Neural cell (in vitro differentiated cells): Measurements from ENCODE around the gene CLUH. TPM values are rescaled to one million over a fixed set of nuclear protein-coding genes. Genes with fewer than 3 reads are reported as not detected.

Experiments used
- H2AFZ ChIP-seq: fragments of 200-600, 300-800 bp; sonication (generic), shearing (Covaris generic); 2 replicates; pipeline ENCODE4 v1.6.0; 2014; ENCODE audit warnings: low read depth, mild to moderate bottlenecking, antibody characterized with exemption, low read length, moderate library complexity
- H3F3A ChIP-seq: fragments of 200-600 bp; shearing (Covaris generic); 2 replicates; pipeline ENCODE4 v1.6.1; 2016; ENCODE audit warnings: mild to moderate bottlenecking, moderate library complexity, mixed read lengths, antibody characterized with exemption, low read length; ENCODE audit not compliant: insufficient read depth, poor library complexity, severe bottlenecking
- H3K27ac ChIP-seq: fragments of 200-600, 300-800 bp; sonication (generic), shearing (Covaris generic); 2 replicates; pipeline ENCODE4 v1.5.1; 2014; ENCODE audit warnings: mild to moderate bottlenecking, low read length, moderate library complexity
- H3K27me3 ChIP-seq: fragments of 300-800, 200-600 bp; sonication (generic), shearing (Covaris generic); 2 replicates; pipeline ENCODE4 v1.6.0; 2014; ENCODE audit warnings: mild to moderate bottlenecking, low read depth, low read length, moderate library complexity; ENCODE audit not compliant: insufficient read depth
- H3K36me3 ChIP-seq: fragments of 300-800, 200-600 bp; sonication (generic), shearing (Covaris generic); 2 replicates; pipeline ENCODE4 v1.5.1; 2014; ENCODE audit warnings: mild to moderate bottlenecking, antibody characterized with exemption, low read length, moderate library complexity; ENCODE audit not compliant: insufficient read depth
- H3K4me2 ChIP-seq: fragments of 300-800, 200-600 bp; sonication (generic), shearing (Covaris generic); 2 replicates; pipeline ENCODE4 v1.6.0; 2014; ENCODE audit warnings: mild to moderate bottlenecking, low read length
- H3K4me3 ChIP-seq: fragments of 300-800, 200-600 bp; sonication (generic), shearing (Covaris generic); 2 replicates; pipeline ENCODE4 v1.5.1; 2014; ENCODE audit warnings: mild to moderate bottlenecking, low read length, moderate library complexity
- H3K79me2 ChIP-seq: fragments of 200-600 bp; shearing (Covaris generic); replicated peaks from 2 replicates; pipeline ENCODE4 v1.6.0; 2014; ENCODE audit warnings: mild to moderate bottlenecking, low read length, moderate library complexity; ENCODE audit not compliant: insufficient read depth
- H3K9ac ChIP-seq: fragments of 300-800, 200-600 bp; sonication (generic), shearing (Covaris generic); 2 replicates; pipeline ENCODE4 v1.6.1; 2016; ENCODE audit warnings: mild to moderate bottlenecking, low read length, mixed read lengths
- H3K9me2 ChIP-seq: fragments of 200-600 bp; shearing (Covaris generic); 2 replicates; pipeline ENCODE4 v1.6.1; 2016; ENCODE audit warnings: mild to moderate bottlenecking, low read length, mixed read lengths; ENCODE audit not compliant: insufficient read depth
- H3K9me3 ChIP-seq: fragments of 200-600, 300-800 bp; sonication (generic), shearing (Covaris generic); 2 replicates; pipeline ENCODE4 v1.6.1; 2016; ENCODE audit warnings: mild to moderate bottlenecking, mixed run types, low read length, moderate library complexity, mixed read lengths
- H4K20me1 ChIP-seq: fragments of 200-600 bp; shearing (Covaris generic); 2 replicates; pipeline ENCODE4 v1.6.1; 2016; ENCODE audit warnings: mild to moderate bottlenecking, mixed run types; ENCODE audit not compliant: insufficient read depth
- CTCF ChIP-seq: fragments of 450-650 bp; IDR thresholded peaks from 2 replicates; pipeline ENCODE4 v1.5.1; 2014; ENCODE audit warnings: antibody characterized with exemption, mild to moderate bottlenecking, moderate library complexity; ENCODE audit not compliant: poor library complexity, severe bottlenecking
- EP300 ChIP-seq: fragments of 450-650 bp; conservative IDR thresholded peaks from 2 replicates; pipeline ENCODE4 v1.6.1; 2014; ENCODE audit warnings: antibody characterized with exemption, mild to moderate bottlenecking, moderate library complexity; ENCODE audit not compliant: poor library complexity, severe bottlenecking
- EZH2 ChIP-seq: fragments of 200-600, 300-800 bp; shearing (Covaris generic), sonication (generic); IDR thresholded peaks from 2 replicates; pipeline ENCODE4 v1.6.1; 2014; ENCODE audit warnings: antibody characterized with exemption, low read length, borderline replicate concordance, mild to moderate bottlenecking; ENCODE audit not compliant: insufficient read depth, poor library complexity, severe bottlenecking
- MXI1 ChIP-seq: fragments of 450-650 bp; conservative IDR thresholded peaks from 2 replicates; pipeline ENCODE4 v1.6.1; 2014; ENCODE audit warnings: antibody characterized with exemption, mild to moderate bottlenecking; ENCODE audit not compliant: poor library complexity, severe bottlenecking
- POLR2AphosphoS5 ChIP-seq: IDR thresholded peaks from 2 replicates; pipeline ENCODE4 v1.6.1; 2012
- RAD21 ChIP-seq: fragments of 450-650 bp; conservative IDR thresholded peaks from 2 replicates; pipeline ENCODE4 v1.6.1; 2014; ENCODE audit warnings: antibody characterized with exemption, mild to moderate bottlenecking, moderate library complexity
- REST ChIP-seq: IDR thresholded peaks from 2 replicates; pipeline ENCODE4 v1.6.1; 2012; ENCODE audit warnings: borderline replicate concordance
- SMC3 ChIP-seq: fragments of 450-650 bp; conservative IDR thresholded peaks from 2 replicates; pipeline ENCODE4 v1.6.1; 2014; ENCODE audit warnings: antibody characterized with exemption, mild to moderate bottlenecking, moderate library complexity; ENCODE audit not compliant: poor library complexity
- TAF1 ChIP-seq: IDR thresholded peaks from 2 replicates; pipeline ENCODE4 v1.6.1; 2012; ENCODE audit warnings: low read depth
- polyA plus RNA-seq: library from polyadenylated mRNA; depleted of rRNA; stranded (reverse); fragments of >200 nt; gene quantifications from 2 replicates; pipeline ENCODE4 v1.2.3, GENCODE V29; 2014

Gene CLUH
- polyA plus RNA-seq, 1 donor from 2014 or later: 18.6 TPM

- TF ChIP-seq EP300 (no peak), SMC3 (no peak), CTCF (no peak), EZH2 (no peak), MXI1 (no peak), POLR2AphosphoS5 (no peak)
- Histone ChIP-seq H3K9ac (no peak overlapping the region), H3K27ac (no peak overlapping the region), H3F3A (no peaks in the 10 kb centered on the region), H3K4me2 (no peak overlapping the region), H4K20me1 (no peaks in the 10 kb centered on the region), H3K36me3 (peaks cover 7% of the 10 kb centered on the region), H3K79me2 (no peaks in the 10 kb centered on the region), H3K4me3 (no peak overlapping the region), H3K9me2 (no peaks in the 10 kb centered on the region), H3K9me3 (no peaks in the 10 kb centered on the region), H2AFZ (no peak overlapping the region), H3K27me3 (no peaks in the 10 kb centered on the region)
Measured at GRCh38 chr17:2685696-2686095, 25.9 kb downstream of the CLUH start.

- Histone ChIP-seq H4K20me1 (no peaks in the 10 kb centered on the region), H3F3A (no peaks in the 10 kb centered on the region), H3K9me2 (no peaks in the 10 kb centered on the region), H3K4me3 (no peak overlapping the region), H3K79me2 (no peaks in the 10 kb centered on the region), H3K27ac (no peak overlapping the region), H3K4me2 (no peak overlapping the region), H3K27me3 (no peaks in the 10 kb centered on the region), H3K9ac (no peak overlapping the region), H2AFZ (no peak overlapping the region), H3K9me3 (no peaks in the 10 kb centered on the region), H3K36me3 (peaks cover 12% of the 10 kb centered on the region)
- TF ChIP-seq EZH2 (no peak), POLR2AphosphoS5 (no peak)
Measured at GRCh38 chr17:2684549-2684948, 27.0 kb downstream of the CLUH start.

GRCh38 chr17:2683912-2684311, 27.7 kb downstream of the CLUH start:
- H3K27ac ChIP-seq: no peak overlapping the region
- H3K79me2 ChIP-seq: peaks cover 1% of the 10 kb centered on the region
- H3F3A ChIP-seq: no peaks in the 10 kb centered on the region
- no peaks in the 10 kb centered on the region for H3K27me3 ChIP-seq
- H3K9me2 ChIP-seq: no peaks in the 10 kb centered on the region
- H4K20me1 ChIP-seq: no peaks in the 10 kb centered on the region
- TF ChIP-seq MXI1 (no peak), EZH2 (no peak), CTCF (no peak), EP300 (no peak), POLR2AphosphoS5 (no peak), RAD21 (no peak), SMC3 (no peak), REST (no peak), TAF1 (no peak)
- no peak overlapping the region for H3K9ac ChIP-seq
- H2AFZ ChIP-seq: no peak overlapping the region
- no peaks in the 10 kb centered on the region for H3K9me3 ChIP-seq
- no peak overlapping the region for H3K4me3 ChIP-seq
- H3K4me2 ChIP-seq: no peak overlapping the region
- peaks cover 12% of the 10 kb centered on the region for H3K36me3 ChIP-seq
